IMR-90 (cell line): ENCODE data around the gene IFIT2. TPM values are rescaled to one million over a fixed set of nuclear protein-coding genes. Genes with fewer than 3 reads are reported as not detected.

ENCODE experiments used
- ATAC-seq: fragments of 200-7000 bp; cut with Tn5 transposase; 2 replicates; pipeline ENCODE4 v1.9.1; 2020; ENCODE audit warnings: low read depth, mild to moderate bottlenecking, moderate library complexity
- BruUV-seq: library from RNA; stranded (reverse); fragments of 400-500 nt; replicated peaks from 2 replicates; lab custom pipeline; 2021; lab: Mats Ljungman, UMichigan
- CTCF ChIA-PET: fragments of 300-600 bp; formaldehyde crosslinking; extraction: SDS; loops from one replicate; lab custom pipeline; 2021; ENCODE audit warnings: antibody characterized with exemption; lab: Yijun Ruan, JAX
- POLR2A ChIA-PET: fragments of 300-600 bp; sonication (Branson Sonifier 250); formaldehyde crosslinking; loops from one replicate; lab custom pipeline; 2022; ENCODE audit warnings: antibody characterized with exemption; ENCODE audit not compliant: unreplicated experiment; lab: Charles Lee
- DNase-seq: peaks from one replicate; pipeline ENCODE4 v3.0.0; 2013
- H2AFZ ChIP-seq: replicated peaks from 2 replicates; pipeline ENCODE3; 2013; ENCODE audit warnings: low read length, mild to moderate bottlenecking; ENCODE audit not compliant: poor library complexity
- H2AK5ac ChIP-seq: 2 replicates; pipeline ENCODE4 v1.6.1; 2013; ENCODE audit warnings: low read depth, low read length, inconsistent platforms
- H2AK9ac ChIP-seq: replicated peaks from 2 replicates; pipeline ENCODE3; 2013; ENCODE audit warnings: mild to moderate bottlenecking, low read depth, low read length, moderate library complexity; ENCODE audit not compliant: poor library complexity
- H2BK120ac ChIP-seq: 2 replicates; pipeline ENCODE4 v1.6.1; 2013; ENCODE audit warnings: low read depth, low read length, inconsistent platforms
- H2BK15ac ChIP-seq: 3 replicates; pipeline ENCODE4 v1.6.1; 2013; ENCODE audit warnings: low read depth, low read length, inconsistent platforms
- H2BK20ac ChIP-seq: 2 replicates; pipeline ENCODE4 v1.6.1; 2013; ENCODE audit warnings: low read depth, mild to moderate bottlenecking, inconsistent platforms, low read length, moderate library complexity
- H2BK5ac ChIP-seq: 2 replicates; pipeline ENCODE4 v1.6.1; 2013; ENCODE audit warnings: mild to moderate bottlenecking, low read depth, low read length, inconsistent platforms; ENCODE audit not compliant: poor library complexity, severe bottlenecking
- H3K14ac ChIP-seq: replicated peaks from 2 replicates; pipeline ENCODE4 v1.6.1; 2013; ENCODE audit warnings: low read depth, low read length, inconsistent platforms
- H3K18ac ChIP-seq: 2 replicates; pipeline ENCODE4 v1.6.1; 2013; ENCODE audit warnings: low read depth, low read length, control low read depth
- H3K23ac ChIP-seq: 2 replicates; pipeline ENCODE4 v1.6.1; 2013; ENCODE audit warnings: low read depth, low read length, inconsistent platforms
- H3K27ac ChIP-seq: 2 replicates; pipeline ENCODE4 v1.5.1; 2013; ENCODE audit warnings: mild to moderate bottlenecking, control low read depth, low read length; ENCODE audit not compliant: insufficient read depth
- H3K27me3 ChIP-seq: 2 replicates; pipeline ENCODE4 v1.6.1; 2013; ENCODE audit warnings: low read length; ENCODE audit not compliant: control insufficient read depth, insufficient read depth
- H3K36me3 ChIP-seq: 2 replicates; pipeline ENCODE4 v1.6.1; 2013; ENCODE audit warnings: low read length, mixed read lengths; ENCODE audit not compliant: control insufficient read depth, insufficient read depth
- H3K4ac ChIP-seq: 2 replicates; pipeline ENCODE4 v1.6.1; 2013; ENCODE audit warnings: low read depth, low read length, inconsistent platforms
- H3K4me1 ChIP-seq: 2 replicates; pipeline ENCODE4 v1.6.1; 2013; ENCODE audit warnings: low read length, mixed read lengths; ENCODE audit not compliant: control insufficient read depth, insufficient read depth
- H3K4me2 ChIP-seq: 2 replicates; pipeline ENCODE4 v1.6.1; 2013; ENCODE audit warnings: low read depth, mild to moderate bottlenecking, control low read depth, low read length, moderate library complexity
- H3K4me3 ChIP-seq: 2 replicates; pipeline ENCODE4 v1.5.1; 2013; ENCODE audit warnings: low read depth, mild to moderate bottlenecking, control low read depth, low read length, moderate library complexity; ENCODE audit not compliant: insufficient read depth
- H3K56ac ChIP-seq: 2 replicates; pipeline ENCODE4 v1.6.1; 2013; ENCODE audit warnings: low read length, inconsistent platforms; ENCODE audit not compliant: insufficient read depth; ENCODE audit errors: extremely low read depth
- H3K79me1 ChIP-seq, 2 experiments: 2 replicates each; pipeline ENCODE4 v1.6.1; 2013; ENCODE audit warnings: low read length in 2 of 2, inconsistent platforms in 1 of 2, low read depth in 1 of 2
- H3K9ac ChIP-seq: 2 replicates; pipeline ENCODE4 v1.6.1; 2013; ENCODE audit warnings: low read depth, low read length, control low read depth
- H3K9me1 ChIP-seq: 2 replicates; pipeline ENCODE4 v1.6.1; 2013; ENCODE audit warnings: low read length, inconsistent platforms; ENCODE audit not compliant: insufficient read depth
- H3K9me3 ChIP-seq: 2 replicates; pipeline ENCODE4 v1.6.1; 2013; ENCODE audit warnings: low read length; ENCODE audit not compliant: control insufficient read depth, insufficient read depth
- H4K20me1 ChIP-seq: 2 replicates; pipeline ENCODE4 v1.6.1; 2013; ENCODE audit warnings: low read length, inconsistent platforms; ENCODE audit not compliant: insufficient read depth
- H4K5ac ChIP-seq: 2 replicates; pipeline ENCODE4 v1.6.1; 2013; ENCODE audit warnings: mild to moderate bottlenecking, low read depth, low read length, control low read depth
- H4K8ac ChIP-seq, 2 experiments: 2 replicates each; pipeline ENCODE4 v1.6.1; 2013; ENCODE audit warnings: low read depth in 2 of 2, low read length in 2 of 2, control low read depth in 1 of 2, inconsistent platforms in 1 of 2
- H4K91ac ChIP-seq: 2 replicates; pipeline ENCODE4 v1.6.1; 2013; ENCODE audit warnings: low read depth, low read length, inconsistent platforms; ENCODE audit not compliant: insufficient read depth
- BHLHE40 ChIP-seq: fragments of 150-350 bp; IDR thresholded peaks from 2 replicates; pipeline ENCODE4 v1.6.1; 2016; ENCODE audit warnings: mild to moderate bottlenecking, low read depth, low read length
- CTCF ChIP-seq: conservative IDR thresholded peaks from 2 replicates; pipeline ENCODE4 v1.5.1; 2012; ENCODE audit warnings: mild to moderate bottlenecking, low read depth, low read length, improper control_type of control experiment
- MAZ ChIP-seq: IDR thresholded peaks from 2 replicates; pipeline ENCODE4 v1.6.1; 2012; ENCODE audit warnings: low read depth, mild to moderate bottlenecking, low read length, improper control_type of control experiment, moderate library complexity, borderline replicate concordance
- NFE2L2 ChIP-seq: fragments of 150-350 bp; IDR thresholded peaks from 2 replicates; pipeline ENCODE4 v1.6.1; 2016; ENCODE audit warnings: low read depth, mild to moderate bottlenecking, low read length
- RCOR1 ChIP-seq: IDR thresholded peaks from 2 replicates; pipeline ENCODE4 v1.6.1; 2012; ENCODE audit warnings: mild to moderate bottlenecking, low read length, improper control_type of control experiment; ENCODE audit not compliant: insufficient replicate concordance
- SMC3 ChIP-seq: fragments of 150-350 bp; IDR thresholded peaks from 2 replicates; pipeline ENCODE4 v1.6.1; 2016; ENCODE audit warnings: low read depth, mild to moderate bottlenecking, antibody characterized with exemption, low read length, moderate library complexity
- USF2 ChIP-seq: fragments of 150-350 bp; IDR thresholded peaks from 2 replicates; pipeline ENCODE4 v1.6.1; 2017; ENCODE audit warnings: mild to moderate bottlenecking, antibody characterized with exemption, low read length, low read depth
- WGBS, 2 experiments: methylation state at CpG; one replicate each; pipeline versions ENCODE4 v1.1.5 to v1.1.7; 2013; ENCODE audit warnings: missing lambda C conversion rate in 2 of 2; ENCODE audit not compliant: insufficient read length in 1 of 2; ENCODE audit errors: extremely low coverage in 2 of 2; 5-methylcytosine and 5-hydroxymethylcytosine counted together
- dilution Hi-C: fragments of 300-500 bp; cut with HindIII; formaldehyde crosslinking; loops from one replicate; pipeline ENCODE4 v1.14.3; 2018; ENCODE audit warnings: low sequenced_read_pairs; ENCODE audit not compliant: unreplicated experiment
- in situ Hi-C: fragments of 300-500 bp; cut with MboI; formaldehyde crosslinking; loops from 3 replicates; pipeline ENCODE4 v1.14.3; 2019; ENCODE audit warnings: low sequenced_read_pairs, inconsistent platforms, mixed read lengths
- intact Hi-C: fragments of 100-400 bp; cut with micrococcal nuclease; formaldehyde crosslinking; loops from 2 replicates; pipeline ENCODE4 v1.10.0; 2022
- polyA plus RNA-seq, 3 experiments: library from polyadenylated mRNA; depleted of rRNA; stranded (reverse); fragments of >200 nt; gene quantifications; 2 replicates each; pipeline ENCODE4 v1.2.3, GENCODE V29; 2012; ENCODE audit warnings: low replicate concordance in 1 of 3
- total RNA-seq: library from RNA; depleted of rRNA; stranded (reverse); fragments of >200 nt; gene quantifications from 2 replicates; pipeline ENCODE4 v1.2.3, GENCODE V29; 2012

Gene IFIT2
- total and polyA plus RNA-seq, 2 of the 4 experiments (the other 2 are of a cell fraction), result 1.1 to 2.2 TPM

GRCh38 chr10:89327803-89328441 is 26.1 kb downstream of the IFIT2 start, which contains the start of gene IFIT3:
TSS of gene IFIT3 (plus strand) at chr10:89327997. CDS start at chr10:89328074, 77 bp downstream.
- Histone ChIP-seq H3K9me1 (no peaks in the 10 kb centered on the region), H2BK5ac (peak within 1 kb of the TSS; percentile 98), H2AK5ac (peak within 1 kb of the TSS; percentile 45; the same call in 1 of the 2 replicates), H3K14ac (peak within 1 kb of the TSS; percentile 70), H3K9ac (peak within 1 kb of the TSS; percentile 82), H2BK15ac (peak within 1 kb of the TSS; percentile 87), H3K23ac (peak within 1 kb of the TSS; percentile 94), H3K4me3 (peak within 1 kb of the TSS; percentile 54), H2AFZ (peak within 1 kb of the TSS; percentile 75), H3K4me1 (peaks cover 7% of the 10 kb centered on the region), H4K8ac (peak within 1 kb of the TSS; percentile 37 to 98), H4K20me1 (no peaks in the 10 kb centered on the region), H3K4me2 (peak within 1 kb of the TSS; percentile 80), H3K36me3 (no peaks in the 10 kb centered on the region), H3K18ac (peak within 1 kb of the TSS; percentile 95), H3K4ac (peak within 1 kb of the TSS; percentile 78), H2BK120ac (peak within 1 kb of the TSS; percentile 98), H3K27me3 (no peaks in the 10 kb centered on the region), H3K56ac (peak within 1 kb of the TSS; percentile 94), H4K91ac (peak within 1 kb of the TSS; percentile 73), H3K9me3 (no peaks in the 10 kb centered on the region), H3K79me1 (peaks cover 6 to 17% of the 10 kb centered on the region in 2 experiments; a peak in 3 of 4 replicates), H4K5ac (peak within 1 kb of the TSS; percentile 66), H3K27ac (peak within 1 kb of the TSS; percentile 88), H2BK20ac (peak within 1 kb of the TSS; percentile 96), H2AK9ac (no peak within 1 kb of the TSS)
- TF ChIP-seq CTCF (no peak), MAZ (0 out of 2 replicates have a peak, but pooled peaks have one; percentile 49), NFE2L2 (peak; percentile 27; the same call in 1 of the 2 replicates), SMC3 (0 out of 2 replicates have a peak, but pooled peaks have one; percentile 4), RCOR1 (no peak), BHLHE40 (peak; percentile 4; the same call in 1 of the 2 replicates), USF2 (peak; percentile 22; the same call in 1 of the 2 replicates)
- dilution Hi-C loops, result no loop called here
- in situ Hi-C loops, result no loop called here
- ChIA-PET CTCF (interaction anchor here (0.6 to 1.3 kb wide), 2 partner anchors 26 to 50 kb away, joined by 3 read pairs; partner anchors contain the start of gene IFIT2), POLR2A (interaction anchor here (0.9 to 1.0 kb wide), 2 partner anchors 26 to 65 kb away, joined by 3 read pairs; partner anchors contain the start of gene IFIT2)
- ATAC-seq, result peak; percentile 92
- no TSS peak for BruUV-seq
- WGBS, 2 experiments, result 6% methylated on average over 3 of the region's 7 CpGs; no CpG with 5 or more reads in 1 of the 2 experiments
- intact Hi-C loops, result loop anchor here (1.0 to 5.0 kb wide), 2 partner anchors 24 to 39 kb away; no protein-coding TSS in a partner anchor
- DNase-seq, result peak; percentile 96
